GM21529 (cell line): ENCODE results near the gene GABARAP.

ENCODE experiments used
- ATAC-seq: cut with Tn5 transposase; IDR thresholded peaks from one replicate; pipeline ENCODE4 v1.9.1; 2021; ENCODE audit not compliant: unreplicated experiment

The GABARAP gene

DNA sequence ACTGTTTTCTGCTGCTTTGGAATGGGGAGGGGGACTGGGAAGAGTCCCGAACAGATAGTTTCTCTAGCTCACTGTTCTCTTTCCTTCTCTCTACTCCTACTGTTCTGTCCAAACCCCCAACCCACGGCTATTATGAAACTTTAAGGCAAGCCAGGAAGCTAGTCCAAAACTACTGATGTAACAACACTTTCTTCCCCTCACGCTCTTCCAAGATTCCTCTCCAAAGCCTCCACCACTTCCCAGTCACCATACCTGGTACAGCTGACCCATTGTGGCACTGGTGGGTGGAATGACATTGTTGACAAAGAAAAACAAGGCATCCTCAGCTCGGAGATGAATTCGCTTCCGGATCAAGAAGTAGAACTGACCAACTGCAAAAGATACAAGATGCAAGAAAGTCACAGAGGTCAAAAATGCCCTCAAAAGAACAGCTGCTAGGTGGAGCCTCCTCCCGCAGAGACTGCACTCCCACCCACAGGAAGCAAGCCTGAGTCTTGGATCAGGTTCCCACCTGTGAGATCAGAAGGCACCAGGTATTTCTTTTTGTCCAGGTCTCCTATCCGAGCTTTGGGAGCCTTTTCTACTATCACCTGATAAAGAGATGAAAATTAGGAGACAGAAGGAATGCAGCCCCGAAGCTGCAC is 1.0 kb downstream of the GABARAP start:
- no peak for ATAC-seq

DNA sequence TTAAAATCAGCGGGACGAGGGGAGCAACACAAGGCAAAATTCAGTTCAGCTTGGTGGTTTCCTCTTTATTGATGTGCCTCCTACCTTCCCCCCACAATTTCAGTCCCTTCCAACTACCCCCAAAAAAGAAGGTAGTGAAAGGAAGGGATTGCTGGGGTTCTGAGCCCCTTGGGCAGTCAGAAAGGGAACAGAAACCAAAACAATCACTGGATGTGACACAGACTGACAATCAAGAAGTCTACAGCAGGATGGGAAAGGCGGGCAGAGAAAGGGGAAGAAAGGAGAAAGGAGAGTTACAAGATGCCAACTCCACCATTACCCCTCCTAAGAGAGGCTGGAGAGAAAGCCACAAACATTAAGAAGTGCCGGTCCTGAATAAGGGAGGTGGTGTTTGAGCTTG is 1.9 kb downstream of the GABARAP start:
- no peak for ATAC-seq

DNA sequence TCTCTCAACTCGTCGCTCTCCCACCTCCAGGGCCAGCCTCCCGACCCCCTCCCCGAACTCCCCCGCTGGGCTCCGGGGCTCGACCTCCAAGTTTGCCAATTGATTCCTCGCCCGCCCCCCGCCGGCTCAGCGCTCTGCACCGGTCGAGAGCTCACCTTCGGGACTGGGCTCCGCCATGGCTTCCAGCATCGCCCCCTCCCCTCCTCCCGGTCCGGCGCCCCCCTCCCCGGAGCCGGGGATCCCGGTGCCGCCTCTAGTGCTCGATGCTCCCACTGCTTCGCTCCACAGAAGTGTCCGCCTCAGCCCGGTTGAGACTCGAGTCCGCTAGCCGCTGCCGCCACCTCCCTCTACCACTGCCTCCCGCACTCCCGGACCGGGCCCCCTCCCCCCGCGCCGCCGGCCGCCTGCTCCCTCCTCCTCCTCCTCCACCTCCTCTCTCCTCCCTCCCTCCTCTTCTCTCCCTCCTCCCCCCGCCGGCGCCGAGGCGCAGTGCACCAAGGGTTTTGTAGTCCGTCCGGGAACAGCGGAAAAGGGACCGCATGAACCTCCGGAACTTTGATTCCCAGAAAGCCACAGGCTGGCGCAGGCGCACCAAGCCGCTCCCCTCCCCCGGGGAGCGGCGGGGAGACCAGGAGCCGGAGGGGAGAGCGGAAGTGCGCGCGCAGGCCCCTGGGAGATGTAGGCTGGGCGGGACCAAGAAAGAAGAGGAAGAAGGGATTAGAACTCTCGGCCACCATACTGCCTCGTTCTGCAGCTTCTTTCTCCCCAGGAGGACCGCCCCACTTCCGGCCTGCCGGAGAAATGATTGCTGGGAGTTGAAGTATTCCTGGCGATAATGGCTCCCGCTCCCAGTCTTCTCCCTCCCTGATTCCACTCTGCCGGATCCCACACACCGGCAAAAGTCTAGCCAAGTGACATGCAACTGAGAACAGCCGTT is 2.9 kb downstream of the GABARAP start, which contains the start of gene PHF23:
PHF23 (minus strand) TSS at position 367 of the 937 bp plus-strand sequence; CDS start at position 189, 178 bp downstream.
- peak; percentile 43 for ATAC-seq

DNA sequence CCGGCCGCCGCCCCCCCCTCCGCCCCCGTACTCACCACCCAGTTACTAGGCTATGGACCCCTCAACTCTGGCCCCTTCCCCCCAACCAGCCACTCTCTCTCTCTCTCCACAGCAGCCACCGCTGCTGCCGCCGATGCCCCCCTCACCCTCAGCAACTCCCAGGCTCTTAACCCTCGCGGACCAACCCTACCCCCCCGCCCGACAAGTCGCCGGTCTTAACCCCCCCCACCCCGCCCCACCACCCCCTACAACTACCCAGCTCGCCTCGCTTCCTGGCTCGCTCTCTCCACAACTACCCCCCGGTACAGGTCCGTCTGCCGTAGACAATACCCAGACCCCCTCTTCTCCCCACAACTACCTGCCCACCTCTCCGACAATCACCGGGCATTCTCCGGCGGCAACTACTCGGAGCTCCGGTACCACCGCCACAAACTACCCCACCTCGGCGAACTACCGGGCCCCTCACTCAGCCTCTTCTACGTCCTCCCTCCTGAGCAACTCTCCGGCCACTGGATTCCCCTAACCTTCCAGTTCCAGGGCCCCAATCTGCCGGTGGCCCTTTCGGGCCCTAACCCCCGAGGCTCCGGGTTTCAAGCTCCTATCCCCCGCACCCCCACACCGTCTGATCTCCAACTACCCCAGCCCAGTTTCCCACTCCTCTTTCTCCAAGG is 3.7 kb downstream of the GABARAP start:
- ATAC-seq = no peak

DNA sequence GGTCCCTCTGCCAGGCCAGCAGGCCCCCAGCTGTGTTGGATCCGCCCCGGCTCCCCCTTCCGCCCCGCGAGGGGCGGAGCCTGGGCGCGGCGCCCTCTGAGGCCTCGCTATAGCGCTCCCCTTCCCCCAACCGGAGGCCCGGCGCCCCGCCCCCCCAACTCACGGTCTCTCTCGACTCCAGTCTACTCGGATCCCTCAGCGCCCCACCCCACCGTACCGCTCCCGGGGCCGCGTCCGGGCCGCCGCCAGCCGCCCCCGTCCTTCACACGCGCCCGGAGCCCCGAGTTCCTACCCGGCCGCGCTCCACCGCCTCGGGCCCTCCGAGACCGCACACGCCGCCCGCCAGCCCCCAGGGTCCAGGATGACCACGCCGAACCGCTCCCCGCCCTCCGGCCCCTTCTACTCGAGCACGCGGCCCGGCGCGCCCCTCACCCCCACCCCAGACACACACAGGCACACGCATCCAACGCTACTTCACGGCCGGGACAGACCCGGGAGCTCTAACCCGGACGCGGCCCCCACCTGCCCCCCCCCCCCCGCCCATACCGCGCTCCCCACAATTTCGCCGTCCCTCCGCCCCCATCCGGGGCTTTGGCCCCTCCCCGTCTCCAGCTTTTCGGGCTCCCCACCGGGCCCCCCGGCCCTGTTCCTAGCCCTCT is 4.4 kb downstream of the GABARAP start:
- ATAC-seq = no peak

DNA sequence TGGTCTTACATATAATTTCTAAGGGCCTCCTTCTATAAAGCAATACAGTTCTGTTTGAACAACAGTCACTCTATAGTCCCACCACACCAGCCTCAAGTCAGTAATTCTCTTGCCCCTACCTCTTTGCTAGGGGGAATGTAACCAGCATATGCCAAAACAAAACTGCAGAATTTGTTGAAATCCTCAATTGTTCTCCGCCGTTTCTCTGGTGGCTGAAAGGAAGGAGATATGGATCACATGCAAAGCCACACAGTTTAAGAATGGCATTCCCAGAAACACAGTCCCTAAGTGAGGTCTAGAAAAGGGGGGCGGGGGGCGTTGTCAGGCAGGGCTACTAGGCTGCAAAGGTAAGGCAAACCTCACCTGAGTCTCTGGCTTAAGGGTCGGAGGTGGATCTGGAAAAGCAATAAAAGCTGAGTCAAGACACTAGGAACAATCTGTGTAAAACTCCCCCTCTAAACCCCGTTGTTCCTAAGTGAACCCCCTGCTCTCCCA is 4.9 kb downstream of the GABARAP start:
- ATAC-seq = no peak

DNA sequence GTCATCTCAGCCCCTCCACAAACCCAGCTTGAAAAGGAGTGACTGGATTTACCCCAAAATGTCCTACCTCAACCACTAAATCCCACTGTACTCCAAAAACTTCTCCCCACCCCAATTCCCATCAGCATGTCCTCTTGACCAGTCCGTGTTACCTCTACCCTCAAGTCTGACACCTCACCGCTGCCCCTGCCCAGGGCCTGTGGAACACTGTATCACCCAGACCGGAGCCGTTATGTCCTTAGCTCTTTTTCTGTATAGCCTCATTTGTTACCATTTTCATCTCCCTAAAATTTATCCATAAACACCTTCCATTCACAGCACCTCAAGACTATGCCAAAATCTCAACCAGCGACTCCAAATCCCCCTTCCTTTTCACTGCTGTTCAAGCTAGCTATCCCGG is 5.4 kb downstream of the GABARAP start:
- no peak for ATAC-seq

DNA sequence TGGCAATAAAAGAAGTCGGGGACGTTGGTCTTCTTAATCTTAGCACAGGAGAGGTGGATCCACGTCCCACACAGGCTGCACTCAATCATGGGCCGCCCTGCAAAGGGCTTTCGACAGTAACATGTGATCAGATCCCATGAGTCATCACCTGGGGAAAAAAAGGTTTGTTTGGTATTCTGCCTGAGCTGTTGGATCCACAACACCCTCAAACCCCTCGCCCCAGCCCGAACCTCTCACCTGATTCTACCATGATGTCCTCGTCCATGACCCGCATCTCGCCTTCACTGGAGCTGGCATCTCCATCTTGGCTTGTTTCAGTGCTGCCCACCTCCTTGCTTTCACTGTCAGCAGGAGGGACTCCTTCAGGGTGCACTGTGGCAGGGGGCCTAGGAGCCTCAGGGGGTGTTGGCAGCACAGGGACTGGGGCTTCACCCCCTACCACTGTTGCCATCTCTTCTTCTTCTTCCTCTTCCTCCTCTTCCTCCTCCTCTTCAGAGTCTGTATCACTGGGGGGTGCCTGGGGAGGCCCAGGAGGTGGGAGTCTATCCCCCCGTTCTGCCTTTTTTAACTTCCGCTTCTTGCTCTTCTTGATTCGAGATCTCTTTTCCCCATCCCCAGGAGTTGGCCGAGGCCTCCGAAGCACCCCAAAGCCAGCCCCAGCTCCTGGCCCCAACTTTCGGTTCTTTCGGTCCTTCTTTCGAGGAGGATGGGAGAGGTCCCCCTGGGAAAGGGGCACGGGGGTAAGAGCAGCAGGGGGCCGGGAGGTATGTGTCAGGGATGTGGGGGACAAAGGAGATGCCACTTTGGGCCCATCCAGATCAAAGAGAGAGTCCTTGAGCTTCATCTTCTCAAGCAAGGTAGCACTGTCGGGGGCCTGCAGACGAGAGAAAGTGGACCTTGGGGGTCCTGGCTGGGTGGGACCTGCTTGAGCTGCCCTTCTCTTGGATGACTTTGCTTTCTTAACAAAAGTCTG is 6.3 kb downstream of the GABARAP start:
- no peak for ATAC-seq

DNA sequence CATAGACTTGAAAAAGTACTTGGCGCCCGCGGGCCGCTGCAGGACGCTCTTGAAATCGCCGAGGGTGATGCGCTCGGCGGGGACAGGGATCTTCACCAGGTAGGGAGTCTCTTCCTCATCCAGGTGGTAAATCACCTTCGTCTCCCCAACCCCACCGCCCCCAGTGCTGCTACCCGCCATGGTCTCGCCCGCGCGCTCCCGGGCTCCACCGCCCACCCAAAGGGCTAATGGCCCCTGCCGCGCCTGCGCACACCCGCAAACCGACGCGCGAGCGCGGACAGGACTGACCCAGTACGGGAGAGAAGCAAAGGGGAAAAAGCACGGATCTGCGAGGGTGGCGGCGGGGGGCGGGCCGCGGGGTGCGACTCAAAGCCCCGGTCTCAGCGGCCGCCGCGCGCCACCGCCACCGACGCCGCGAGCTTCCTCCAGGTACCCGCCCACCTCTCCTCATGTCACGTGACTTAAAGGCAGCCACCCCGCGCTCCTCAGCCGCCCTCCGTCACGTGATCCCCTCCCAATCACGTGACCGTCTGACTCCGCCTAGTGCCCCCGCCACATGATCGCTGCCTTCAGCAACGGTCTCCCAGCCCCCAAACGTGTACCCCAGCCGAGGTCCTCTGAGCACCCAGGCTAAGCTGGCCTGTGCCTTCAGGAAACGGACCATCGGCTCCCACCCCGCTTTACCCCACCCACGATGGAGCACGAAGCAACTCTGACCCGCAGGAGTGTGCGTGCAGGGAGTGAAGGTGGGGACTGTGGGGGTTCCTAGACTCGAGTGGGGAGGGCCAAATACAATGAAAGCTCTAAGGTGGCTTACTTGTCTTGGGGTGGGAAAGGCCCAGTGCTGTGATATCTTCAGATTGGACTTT is 7.9 kb downstream of the GABARAP start, which contains the start of gene DVL2:
DVL2 (minus strand) TSS at position 435 of the 869 bp plus-strand sequence; CDS start at position 180, 255 bp downstream.
- ATAC-seq = peak; percentile 54

DNA sequence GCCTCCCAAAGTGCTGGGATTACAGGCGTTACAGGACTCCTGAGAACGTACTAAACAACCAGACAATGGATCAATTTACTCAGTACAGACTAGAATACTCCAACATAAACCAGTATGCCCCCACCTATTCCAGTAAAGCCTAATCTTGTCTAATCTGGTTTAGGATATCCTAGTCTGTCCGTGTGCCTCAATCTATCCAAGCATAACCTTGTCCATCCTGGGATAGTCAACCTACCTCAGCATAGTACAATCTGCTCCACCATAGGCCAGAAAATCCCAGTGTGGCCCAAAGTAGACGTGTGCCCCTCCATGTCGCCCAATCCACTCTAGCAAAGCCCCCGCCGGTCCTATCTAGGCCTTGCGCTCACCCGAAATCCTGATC is 8.6 kb downstream of the GABARAP start:
- ATAC-seq = no peak

DNA sequence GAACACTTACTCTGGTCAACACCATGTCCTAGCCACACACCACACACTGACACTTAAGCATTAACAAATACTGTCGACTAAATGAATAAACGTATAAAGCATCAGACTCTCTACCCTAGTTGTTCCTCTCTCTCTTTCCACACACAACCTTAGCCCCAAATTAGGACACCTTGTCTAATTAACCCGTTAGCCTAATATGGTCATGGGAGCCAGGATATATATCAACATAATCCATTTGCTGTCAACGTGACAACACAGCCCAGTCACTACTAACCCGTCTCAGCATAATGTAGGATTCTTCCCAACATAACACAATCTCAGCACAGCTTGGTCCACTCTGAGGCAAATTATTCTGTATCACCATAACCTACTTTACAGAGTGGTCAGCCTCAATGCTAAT is 10.1 kb downstream of the GABARAP start:
- no peak for ATAC-seq

DNA sequence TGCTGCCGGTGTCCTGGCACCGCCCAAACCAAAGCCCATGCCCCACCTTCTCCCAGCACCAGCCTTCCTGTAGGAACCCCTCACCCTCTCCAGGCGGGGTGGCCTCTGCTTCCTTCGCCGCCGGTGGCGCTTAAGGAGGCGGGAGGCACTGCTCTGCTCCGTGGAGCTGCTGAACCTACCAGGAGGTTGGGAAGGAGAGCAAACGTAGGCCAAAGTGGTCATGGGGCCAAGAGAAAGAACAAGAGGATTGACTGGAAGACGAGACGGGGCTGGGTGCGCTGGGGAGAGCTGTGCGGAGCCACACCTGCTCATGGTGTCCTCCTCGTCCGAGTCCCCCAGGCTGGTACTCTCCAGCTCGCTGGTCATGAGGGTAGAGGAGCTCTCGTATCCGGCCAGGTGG is 12.7 kb downstream of the GABARAP start:
- ATAC-seq = no peak

DNA sequence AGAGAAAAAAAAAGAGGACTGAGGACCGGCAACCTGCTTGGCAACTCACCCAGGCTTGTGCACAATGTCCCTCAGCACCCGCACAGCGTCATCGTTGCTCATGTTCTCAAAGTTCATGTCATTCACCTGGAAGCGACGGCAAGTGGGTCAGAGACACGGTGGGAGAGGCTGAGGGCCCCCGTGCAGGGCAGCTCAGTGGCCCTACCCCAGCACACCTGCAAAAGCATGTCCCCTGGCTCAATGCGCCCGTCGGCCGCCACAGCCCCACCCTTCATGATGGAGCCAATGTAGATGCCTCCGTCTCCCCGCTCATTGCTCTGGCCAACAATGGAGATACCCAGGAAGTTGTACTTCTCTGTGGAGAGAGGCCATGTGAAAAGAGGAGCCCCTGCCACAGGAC is 13.3 kb downstream of the GABARAP start:
- ATAC-seq = no peak

DNA sequence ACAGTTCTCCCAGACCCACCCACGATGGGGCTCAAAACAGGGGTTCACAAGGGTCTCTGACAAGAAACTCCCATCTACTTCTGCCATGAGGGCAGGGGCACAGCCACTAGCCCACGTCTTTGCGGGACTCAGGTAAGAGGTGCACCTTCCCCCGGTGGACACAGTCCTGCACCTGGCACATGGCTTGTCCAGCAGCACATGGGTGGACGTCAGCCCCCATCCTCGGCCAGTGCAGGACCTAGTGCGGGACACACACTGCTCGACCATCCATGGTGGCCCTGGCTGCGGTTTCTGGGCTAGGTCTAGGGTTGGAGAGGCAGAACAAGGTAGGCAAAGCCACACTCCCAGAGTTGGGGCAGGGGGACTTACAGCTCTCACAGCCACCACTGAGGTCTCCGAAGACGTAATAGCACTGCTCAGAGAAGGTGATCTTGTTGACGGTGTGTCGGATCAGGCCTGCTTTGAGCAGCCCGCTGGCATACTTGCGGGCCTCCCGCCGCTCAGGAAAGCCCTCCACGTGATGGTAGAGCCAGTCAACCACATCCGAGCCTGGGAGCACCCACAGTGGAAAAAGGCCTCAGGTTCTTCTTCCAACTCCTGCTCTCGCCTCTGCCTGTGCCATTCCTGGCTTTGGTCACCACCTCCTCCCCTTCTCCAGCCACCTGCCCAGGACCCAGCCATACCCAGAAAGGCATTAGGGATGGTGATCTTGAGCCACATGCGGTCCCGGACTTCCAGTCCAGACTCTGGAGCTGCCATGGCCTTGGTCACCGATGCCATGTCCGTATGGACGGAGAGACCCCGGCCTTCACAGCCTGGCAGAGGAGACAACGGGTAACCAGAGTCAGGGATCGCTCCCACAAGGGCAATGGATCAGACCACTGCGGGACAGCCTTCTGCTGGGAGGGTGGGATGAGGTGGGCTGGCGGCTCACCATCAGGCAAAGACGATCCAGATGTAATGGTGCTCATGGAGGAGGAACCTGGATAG is 15.2 kb downstream of the GABARAP start:
- ATAC-seq = no peak

DNA sequence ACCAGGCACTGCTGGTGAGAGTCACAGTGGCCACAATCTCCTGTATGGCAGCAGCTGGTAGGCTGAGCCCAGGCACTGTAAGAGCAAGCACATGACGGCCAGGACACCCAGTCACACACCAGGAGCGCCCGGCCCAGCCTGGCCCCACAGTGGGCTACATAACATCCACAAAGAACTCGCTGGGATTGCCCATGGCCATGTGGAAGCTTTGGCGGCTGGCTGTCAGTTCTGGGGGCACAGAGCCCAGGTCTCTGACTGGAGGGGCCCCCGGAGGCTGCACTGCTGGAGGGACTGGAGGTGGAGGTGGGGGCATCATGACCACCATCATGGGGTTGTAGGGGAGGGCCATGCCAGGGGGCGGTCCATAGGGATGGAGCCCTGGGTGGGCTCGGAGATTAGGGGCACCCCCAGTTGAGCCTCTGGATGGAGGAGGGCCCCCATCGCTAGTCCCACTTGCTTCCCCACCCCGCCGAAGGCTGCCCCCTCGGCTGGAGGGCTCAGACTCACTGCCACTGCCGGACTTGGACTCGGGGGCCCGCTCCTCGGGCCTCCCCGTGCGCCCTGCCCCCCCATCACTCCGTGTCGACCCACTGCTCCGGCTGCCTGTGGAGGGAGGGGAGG is 16.4 kb downstream of the GABARAP start:
- no peak for ATAC-seq

DNA sequence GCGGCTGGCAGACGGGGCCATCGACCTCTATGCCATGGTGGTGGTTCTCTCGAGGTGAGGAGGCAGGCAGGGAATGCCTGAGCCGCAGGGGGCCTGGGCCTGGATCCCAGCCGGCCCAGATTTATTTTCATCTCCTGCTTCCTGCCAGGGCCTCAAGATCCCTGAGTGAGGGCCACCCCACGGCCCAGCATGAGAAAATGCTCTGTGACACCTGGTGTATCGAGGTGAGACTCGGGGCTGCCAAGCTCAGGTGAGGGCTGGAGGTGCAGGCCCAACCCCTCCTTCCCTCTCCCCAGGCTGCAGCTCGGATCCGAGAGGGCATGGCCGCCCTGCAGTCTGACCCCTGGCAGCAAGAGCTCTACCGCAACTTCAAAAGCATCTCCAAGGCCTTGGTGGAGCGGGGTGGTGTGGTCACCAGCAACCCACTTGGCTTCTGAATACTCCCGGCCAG is 17.6 kb downstream of the GABARAP start:
- ATAC-seq = no peak

DNA sequence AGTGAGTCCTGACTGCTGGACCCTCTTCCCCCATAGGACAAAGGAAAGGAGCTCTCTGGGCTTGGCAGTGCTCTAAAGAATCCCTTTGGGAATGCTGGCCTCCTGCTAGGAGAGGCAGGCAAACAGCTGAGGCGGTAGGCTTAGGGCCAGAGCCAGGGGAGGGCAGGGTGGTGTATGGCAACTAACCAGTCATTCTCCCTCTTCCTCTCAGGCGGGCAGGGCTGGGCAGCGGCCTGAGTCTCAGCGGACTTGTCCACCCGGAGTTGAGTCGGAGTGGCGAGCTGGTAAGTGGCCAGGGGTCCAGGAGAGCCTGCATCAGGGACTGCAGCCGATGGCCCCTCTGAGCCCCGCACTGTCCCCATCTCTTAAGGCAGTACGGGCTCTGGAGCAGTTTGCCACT is 18.1 kb downstream of the GABARAP start:
- ATAC-seq = no peak
